OCI-M2 (cell line): ENCODE measurements around the gene TADA3.
A peak's percentile ranks its signal among the peaks of the same experiment; 100 is the strongest.
"Not testable (repeated sequence)": the region's sequence is repeated elsewhere in the genome, so short reads cannot be mapped to it uniquely, and the experiment has no call there.

Source experiments
- DNase-seq: peaks from one replicate; lab custom pipeline; 2025; ENCODE audit not compliant: unreplicated experiment; lab: John Stamatoyannopoulos, UW

The TADA3 gene

GRCh38 chr3:9784965-9785364 lies 7.3 kb downstream of the TADA3 start:
- no peak for DNase-seq

- DNase-seq, result no peak
Observed at GRCh38 chr3:9783954-9784353, 8.3 kb downstream of the TADA3 start.

GRCh38 chr3:9782770-9783169 lies 9.5 kb downstream of the TADA3 start:
- no peak for DNase-seq

DNA sequence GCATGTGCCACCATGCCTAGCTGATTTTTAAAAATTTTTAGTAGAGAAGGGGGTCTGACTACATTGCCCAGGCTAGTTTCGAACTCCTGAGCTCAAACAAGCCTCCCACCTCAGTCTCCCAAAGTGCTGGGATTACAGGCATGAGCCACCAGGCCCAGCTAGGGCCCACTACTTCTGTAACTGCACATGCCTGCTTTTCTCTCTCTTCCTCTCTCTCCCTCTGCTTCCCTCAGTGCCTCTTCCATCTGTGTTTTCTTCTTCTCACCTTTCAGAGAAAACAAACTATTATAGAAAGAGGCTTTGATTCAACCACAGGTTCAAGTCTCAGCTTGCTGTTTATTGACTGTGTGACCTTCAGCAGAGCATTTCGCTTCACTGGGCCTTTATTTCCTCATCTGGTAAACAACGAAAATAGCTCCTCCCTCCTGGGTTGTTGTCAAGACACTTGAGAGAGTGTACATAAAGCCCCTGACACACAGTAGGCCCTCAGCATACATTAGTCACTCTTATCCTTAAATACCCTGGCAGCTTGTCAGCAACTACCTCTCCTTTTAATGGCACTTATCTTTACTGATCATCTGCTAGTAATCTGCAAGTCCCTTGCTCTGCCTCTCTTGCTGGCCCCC lies 10.2 kb downstream of the TADA3 start:
- DNase-seq, result no peak

GRCh38 chr3:9781551-9781950 lies 10.7 kb downstream of the TADA3 start:
- no peak for DNase-seq

- no peak for DNase-seq
Observed at GRCh38 chr3:9780910-9781309, 11.4 kb downstream of the TADA3 start.

DNA sequence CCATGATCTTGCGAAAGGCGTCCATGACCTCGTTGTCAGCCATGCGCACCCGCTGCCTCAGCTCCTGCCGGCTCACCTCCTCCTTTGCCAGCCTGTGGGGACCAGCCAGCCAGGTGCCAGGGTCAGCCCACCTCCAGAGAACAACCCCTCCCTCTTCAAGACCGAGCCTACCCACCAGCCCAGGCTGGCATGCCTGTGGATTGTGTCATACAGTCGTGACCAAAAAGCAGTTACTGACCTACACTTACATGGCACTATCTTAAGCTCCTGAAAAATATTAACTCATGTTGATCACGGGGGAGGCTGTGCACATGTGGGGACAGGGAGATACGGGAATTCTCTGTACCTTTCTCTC lies 11.8 kb downstream of the TADA3 start:
- DNase-seq, result no peak

GRCh38 chr3:9779721-9780457 lies 12.4 kb downstream of the TADA3 start:
- peak; percentile 21 for DNase-seq

- DNase-seq, result no peak
Observed at GRCh38 chr3:9779075-9779593, 13.1 kb downstream of the TADA3 start.

DNA sequence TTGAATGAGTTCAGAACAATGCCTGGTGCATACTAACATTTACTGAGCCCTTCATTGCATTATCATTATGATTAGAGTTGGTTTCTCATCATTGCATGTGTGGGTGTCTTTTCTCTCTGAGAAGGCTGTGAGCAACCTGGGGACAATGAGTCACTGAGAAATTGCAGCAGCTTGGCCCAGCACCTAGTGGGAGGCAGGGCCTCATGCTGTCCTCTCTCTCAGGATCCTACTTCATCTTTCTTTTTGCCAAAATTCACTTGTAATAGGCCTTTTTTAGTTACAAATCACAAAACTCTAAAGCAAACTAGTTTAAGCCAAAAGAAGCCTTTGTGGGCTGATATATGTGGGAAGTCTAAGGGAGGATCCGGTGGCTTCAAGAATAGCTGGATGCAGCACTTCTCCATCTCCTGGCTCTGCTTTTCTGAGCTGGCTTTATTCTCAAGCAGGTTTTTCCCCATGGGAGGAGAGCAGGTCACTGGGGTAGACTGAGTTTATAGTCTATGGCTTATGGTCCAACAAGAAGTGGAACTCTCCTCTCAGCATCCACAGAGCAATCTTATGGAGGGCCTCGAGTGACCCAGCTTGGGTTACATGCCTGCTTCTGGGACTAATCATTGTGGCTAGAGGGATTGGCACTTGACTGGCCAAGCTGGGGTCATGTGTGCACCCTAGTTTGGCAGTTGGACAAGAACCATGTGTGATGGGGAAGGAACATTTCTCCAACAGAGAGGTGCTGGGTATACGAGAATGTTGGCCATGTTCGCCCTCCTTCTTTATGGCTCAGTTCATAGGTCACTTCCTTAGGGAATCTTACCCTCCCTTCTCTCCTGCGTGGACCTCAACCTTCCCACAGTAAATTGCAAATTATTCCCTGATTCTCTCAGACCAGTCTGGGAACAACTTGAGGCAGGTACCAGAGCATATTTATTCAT lies 13.9 kb downstream of the TADA3 start:
- no peak for DNase-seq

- no peak for DNase-seq
Observed at GRCh38 chr3:9777694-9778021, 14.6 kb downstream of the TADA3 start.

GRCh38 chr3:9776896-9777693 lies 15.2 kb downstream of the TADA3 start:
- DNase-seq, result no peak

- not testable (repeated sequence) for DNase-seq
Observed at GRCh38 chr3:9771007-9771406, 21.3 kb downstream of the TADA3 start.

DNA sequence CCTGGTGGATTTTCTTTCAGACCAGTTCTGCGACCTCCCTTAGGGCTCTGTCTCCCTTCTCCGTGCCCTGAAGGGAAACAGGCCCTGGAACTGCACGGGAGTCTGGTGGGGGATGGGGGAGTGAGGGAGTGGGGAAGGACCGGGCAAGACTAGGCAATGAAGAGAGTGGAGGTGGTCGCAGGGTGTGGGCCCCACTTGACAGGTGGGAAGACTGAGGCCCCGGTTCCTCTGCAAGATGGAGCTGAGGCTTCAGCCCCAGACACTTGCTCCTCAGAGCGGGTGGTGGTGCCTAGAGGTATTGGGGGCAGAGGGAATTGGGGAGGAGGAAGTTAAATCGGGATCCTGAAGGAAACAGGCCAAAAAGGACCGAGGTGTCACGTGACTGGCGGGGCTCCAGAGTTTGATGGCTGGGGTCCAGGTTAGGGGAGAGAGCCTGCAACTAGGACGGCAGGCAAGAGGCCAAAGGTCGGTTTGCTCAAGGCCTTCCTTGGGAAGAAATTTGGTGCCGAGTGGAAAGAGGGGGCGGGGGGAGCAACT lies 21.9 kb downstream of the TADA3 start:
- no peak for DNase-seq

DNA sequence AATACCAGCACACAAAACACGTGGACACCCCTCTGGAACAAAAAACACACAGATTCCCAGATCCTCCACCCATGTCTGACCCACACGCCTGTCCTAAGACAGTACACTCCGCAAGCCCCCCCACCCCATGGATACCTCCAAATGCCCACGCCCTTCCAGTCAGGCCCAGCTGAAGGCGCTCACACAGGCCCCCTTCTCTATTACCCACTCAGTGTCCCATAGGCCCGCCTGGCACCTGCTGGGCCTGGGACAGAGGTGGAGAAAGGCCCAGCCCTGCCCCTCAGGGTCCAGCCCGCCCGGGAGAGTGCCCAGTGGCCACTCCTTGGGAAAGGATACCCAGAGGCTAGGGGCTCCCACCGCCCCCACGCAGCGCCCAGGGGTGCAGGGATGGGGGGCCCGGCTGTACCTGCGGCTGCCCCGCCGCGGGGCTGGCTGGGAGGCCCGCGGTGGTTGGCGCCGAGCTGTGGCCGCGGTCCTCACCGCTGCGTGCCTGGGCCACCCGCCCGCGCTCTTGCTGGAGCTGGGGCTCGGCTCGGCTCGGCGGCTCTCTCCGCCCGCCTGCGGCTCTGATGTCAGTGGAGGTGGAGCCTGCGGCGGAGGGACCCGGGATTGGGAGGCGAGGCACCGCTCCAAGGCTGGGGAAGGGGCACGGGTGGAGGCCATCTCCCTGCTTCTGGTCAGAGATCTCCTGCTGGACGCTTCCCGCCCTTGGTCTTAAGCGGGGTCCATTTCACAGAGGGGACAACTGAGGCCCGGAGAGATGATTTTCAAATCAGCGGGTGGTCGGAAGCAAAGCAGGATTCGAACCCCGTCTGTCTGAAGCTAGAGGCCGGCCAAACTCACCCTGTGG lies 22.6 kb downstream of the TADA3 start, which contains the start of gene CAMK1:
TSS of gene CAMK1 (minus strand) at position 522 of the 850 bp plus-strand sequence. CDS start 2,198 bp downstream, outside the sequence.
- no peak for DNase-seq

DNA sequence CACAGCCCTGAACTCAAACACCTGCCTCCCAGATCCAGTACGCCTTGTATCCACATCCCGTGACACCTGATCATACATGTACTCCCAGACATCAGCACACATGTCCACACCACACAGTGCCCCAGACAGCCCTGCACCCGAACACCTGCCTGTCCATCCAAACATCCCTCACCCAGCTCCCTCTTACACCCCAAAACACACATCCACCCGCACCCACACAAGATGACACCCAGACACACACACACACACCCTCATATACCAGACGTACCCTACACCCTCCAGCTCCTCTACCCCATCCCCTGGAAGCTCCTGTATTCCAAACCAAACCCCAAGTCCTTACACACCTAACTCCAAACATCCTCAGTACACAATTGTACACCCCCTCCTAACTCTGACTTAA lies 23.3 kb downstream of the TADA3 start:
- no peak for DNase-seq

GRCh38 chr3:9768141-9768775 lies 24.0 kb downstream of the TADA3 start:
- no peak for DNase-seq

DNA sequence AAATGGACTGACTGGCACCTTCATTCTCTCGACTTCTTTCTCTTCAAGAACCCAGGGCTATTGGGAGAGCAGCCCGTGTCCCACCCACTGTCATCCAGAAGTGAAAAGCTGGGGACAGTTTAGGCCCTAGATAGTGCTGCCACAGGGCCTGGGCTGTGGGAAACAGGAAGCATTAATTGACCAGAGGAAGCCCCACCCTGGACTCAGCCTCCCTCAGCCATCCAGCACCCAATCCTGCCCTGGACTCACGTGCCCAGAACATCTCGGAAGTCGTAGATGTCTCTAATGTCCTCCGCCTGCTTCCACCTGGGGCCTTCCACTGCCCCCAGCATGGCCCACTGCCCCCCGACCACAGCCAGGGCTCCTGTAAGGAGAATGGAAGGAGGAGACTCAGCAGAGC lies 24.9 kb downstream of the TADA3 start:
- no peak for DNase-seq

DNA sequence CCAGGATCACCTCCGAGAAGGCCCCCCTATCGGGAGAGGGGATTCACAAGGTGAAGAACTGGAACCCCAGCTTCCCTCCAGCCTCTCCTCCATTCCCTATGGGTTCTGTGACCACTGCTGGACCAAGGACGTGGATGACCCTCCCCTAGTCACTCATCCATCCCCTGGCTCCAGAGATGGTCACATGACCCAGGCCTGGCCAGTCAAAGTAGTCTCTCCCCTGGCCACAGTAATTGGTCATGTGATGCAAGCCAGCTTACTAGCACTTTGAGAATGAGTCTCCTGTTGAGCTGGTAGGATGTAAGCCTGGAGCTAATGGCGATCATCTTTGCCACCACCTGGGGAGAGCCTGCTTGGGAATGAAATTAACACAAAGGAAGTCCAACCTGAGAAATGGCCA lies 26.4 kb downstream of the TADA3 start:
- no peak for DNase-seq
